ENCODE measurements around the gene TSPOAP1. TPM values are rescaled to one million over a fixed set of nuclear protein-coding genes. Genes with fewer than 3 reads are reported as not detected.
A peak's percentile ranks its signal among the peaks of the same experiment; 100 is the strongest.

The TSPOAP1 gene
- polyA plus RNA-seq, 2 of the 4 experiments (the other 2 are of a cell fraction): not detected

DNA sequence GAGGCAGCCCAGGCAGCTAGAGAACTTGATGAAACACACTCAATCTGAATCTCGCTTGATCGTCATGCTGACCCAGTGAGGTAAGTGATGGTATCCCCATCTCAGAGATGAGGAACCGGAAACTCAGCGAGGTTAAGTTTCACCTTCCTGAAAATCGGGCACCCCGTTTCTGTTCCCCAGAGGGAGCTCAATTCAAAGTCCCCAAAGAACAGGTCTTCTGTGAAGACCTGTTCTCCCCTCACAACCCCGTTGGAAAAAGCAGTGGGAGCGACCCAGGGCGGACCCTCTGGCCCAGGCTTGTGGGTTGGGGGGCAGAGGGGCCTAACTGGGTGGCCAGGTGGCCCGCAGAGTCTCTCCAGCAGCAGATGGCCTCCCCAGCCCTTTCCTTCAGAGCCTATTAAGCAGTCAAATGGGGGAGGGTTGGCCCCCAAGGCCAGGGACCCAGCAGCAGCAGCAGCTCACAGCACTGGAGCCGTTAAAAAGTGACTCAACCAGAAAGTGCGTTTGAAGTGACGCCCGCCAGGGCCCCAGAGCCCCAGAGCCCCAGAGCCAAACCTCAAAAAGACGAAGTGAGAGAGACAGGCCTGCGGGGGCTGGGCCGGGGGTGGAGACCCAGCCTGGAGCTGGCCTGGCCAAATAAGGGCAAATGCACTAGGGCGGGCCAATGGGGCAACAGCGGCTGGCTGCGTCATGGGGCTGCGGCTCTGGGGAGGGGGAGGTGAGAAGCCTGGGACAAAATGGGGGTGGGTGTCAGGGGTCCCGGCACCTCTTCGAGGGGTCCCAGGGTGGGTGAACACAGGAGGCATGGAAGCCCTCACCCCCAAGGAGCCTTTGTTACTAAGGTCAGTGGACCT lies 9.2 kb upstream of the TSPOAP1 start:
- no peak for DNase-seq (ENCODE audit: low read depth in 1 of 2, low spot score in 1 of 2)
- FAIRE-seq: no peak
- Histone ChIP-seq H3K4me2 (no peak overlapping the region), H3K4me1 (0 out of 3 replicates have a peak, but pooled peaks cover 2% of the 10 kb centered on the region), H3K27ac (0 out of 6 replicates have a peak overlapping the region, but pooled peaks of 1 of the 2 experiments have one; percentile 9), H3K4me3 (no peak overlapping the region), H3K9me3 (no peaks in the 10 kb centered on the region)
- ATAC-seq: peak in 1 of 2 experiments; percentile 12; a peak in 1 of 6 replicates
- POLR2A ChIA-PET: interaction anchor here (0.6 to 2.7 kb wide), 4 partner anchors 7 to 15 kb away, joined by 3 to 22 read pairs (median 4); partner anchors contain the start of gene SUPT4H1
- TF ChIP-seq CBX2 (IDR thresholded peaks at IDR 0.05; ENCODE audit: borderline replicate concordance, low read depth) (no peak), ZSCAN20 (CRISPR knock-in tag; IDR thresholded peaks at IDR 0.05) (no peak), HOXA7 (CRISPR knock-in tag; IDR thresholded peaks at IDR 0.05) (no peak), HDAC2 (IDR thresholded peaks at IDR 0.05) (no peak), EHF (CRISPR knock-in tag; IDR thresholded peaks at IDR 0.05) (no peak), CEBPB (IDR thresholded peaks at IDR 0.05) (no peak), HOXB13 (CRISPR knock-in tag; IDR thresholded peaks at IDR 0.05; ENCODE audit: low read depth) (no peak), RAD21 (conservative IDR thresholded peaks at IDR 0.05 in 1 of 2, IDR thresholded peaks at IDR 0.05 in 1 of 2) (no peak), PHF8 (IDR thresholded peaks at IDR 0.05; ENCODE audit: borderline replicate concordance, low read depth) (no peak), CBX8 (IDR thresholded peaks at IDR 0.05) (no peak), HOXB5 (CRISPR knock-in tag; IDR thresholded peaks at IDR 0.05) (no peak), MAFK (IDR thresholded peaks at IDR 0.05; ENCODE audit: partially characterized antibody) (no peak), ZNF302 (CRISPR knock-in tag; IDR thresholded peaks at IDR 0.05) (no peak), KDM1A (IDR thresholded peaks at IDR 0.05; ENCODE audit: low read depth) (no peak), RFX5 (IDR thresholded peaks at IDR 0.05) (no peak), MYC (IDR thresholded peaks at IDR 0.05; ENCODE audit: borderline replicate concordance, low read length) (no peak), KDM5A (IDR thresholded peaks at IDR 0.05) (no peak), CTCF (IDR thresholded peaks at IDR 0.05) (no peak), RCOR1 (IDR thresholded peaks at IDR 0.05; ENCODE audit: low read depth, low read length) (no peak)
- 61% methylated on average over 22 of the region's 23 CpGs for WGBS (ENCODE audit: missing lambda C conversion rate)
- CTCF ChIA-PET: interaction anchor here (0.6 to 3.8 kb wide), 7 partner anchors 14 to 109 kb away, joined by 3 to 22 read pairs (median 4); partner anchors contain the start of genes RNF43 and SUPT4H1

- H3K9me3 ChIP-seq: no peaks in the 10 kb centered on the region
- ChIA-PET CTCF (interaction anchor here (0.6 to 3.8 kb wide), 8 partner anchors 11 to 165 kb away, joined by 3 to 22 read pairs (median 4); partner anchors contain the start of genes RNF43 and SUPT4H1), POLR2A (interaction anchor here (0.6 to 2.7 kb wide), 4 partner anchors 8 to 14 kb away, joined by 3 to 22 read pairs (median 4); partner anchors contain the start of gene SUPT4H1)
- H3K4me2 ChIP-seq: no peak overlapping the region
- 0 out of 3 replicates have a peak, but pooled peaks cover 2% of the 10 kb centered on the region for H3K4me1 ChIP-seq
- no peak for FAIRE-seq
- no peak for DNase-seq (ENCODE audit: low read depth in 1 of 2, low spot score in 1 of 2)
- no peak overlapping the region for H3K4me3 ChIP-seq
- 0 out of 6 replicates have a peak, but pooled peaks of 1 of the 2 experiments have one; percentile 6 for ATAC-seq
- WGBS (ENCODE audit: missing lambda C conversion rate): 48% methylated on average over 7 of the region's 7 CpGs
- no peak overlapping the region for H3K27ac ChIP-seq
- TF ChIP-seq GATA3 (IDR thresholded peaks at IDR 0.05; ENCODE audit: borderline replicate concordance) (no peak), RFX5 (IDR thresholded peaks at IDR 0.05) (no peak), JUNB (IDR thresholded peaks at IDR 0.05) (no peak), KDM1A (IDR thresholded peaks at IDR 0.05; ENCODE audit: low read depth) (no peak), EHMT2 (IDR thresholded peaks at IDR 0.05; ENCODE audit: low read depth) (no peak), TFCP2L1 (CRISPR knock-in tag; IDR thresholded peaks at IDR 0.05) (no peak), RAD21 (conservative IDR thresholded peaks at IDR 0.05 in 1 of 2, IDR thresholded peaks at IDR 0.05 in 1 of 2) (no peak), CTCF (IDR thresholded peaks at IDR 0.05) (no peak), ZFP36 (IDR thresholded peaks at IDR 0.05; ENCODE audit: borderline replicate concordance, partially characterized antibody) (no peak), BHLHE40 (IDR thresholded peaks at IDR 0.05; ENCODE audit: low read depth, low read length) (no peak), PHF8 (IDR thresholded peaks at IDR 0.05; ENCODE audit: borderline replicate concordance, low read depth) (no peak), NFE2L2 (conservative IDR thresholded peaks at IDR 0.05; ENCODE audit: low read length) (no peak), RCOR1 (IDR thresholded peaks at IDR 0.05; ENCODE audit: low read depth, low read length) (no peak), CEBPB (IDR thresholded peaks at IDR 0.05) (no peak)
- TF ChIP-seq, protein P1, sequence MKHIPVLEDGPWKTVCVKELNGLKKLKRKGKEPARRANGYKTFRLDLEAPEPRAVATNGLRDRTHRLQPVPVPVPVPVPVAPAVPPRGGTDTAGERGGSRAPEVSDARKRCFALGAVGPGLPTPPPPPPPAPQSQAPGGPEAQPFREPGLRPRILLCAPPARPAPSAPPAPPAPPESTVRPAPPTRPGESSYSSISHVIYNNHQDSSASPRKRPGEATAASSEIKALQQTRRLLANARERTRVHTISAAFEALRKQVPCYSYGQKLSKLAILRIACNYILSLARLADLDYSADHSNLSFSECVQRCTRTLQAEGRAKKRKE (CRISPR knock-in tag; IDR thresholded peaks at IDR 0.05; ENCODE audit: low read depth): no peak
- TF ChIP-seq, protein P2, sequence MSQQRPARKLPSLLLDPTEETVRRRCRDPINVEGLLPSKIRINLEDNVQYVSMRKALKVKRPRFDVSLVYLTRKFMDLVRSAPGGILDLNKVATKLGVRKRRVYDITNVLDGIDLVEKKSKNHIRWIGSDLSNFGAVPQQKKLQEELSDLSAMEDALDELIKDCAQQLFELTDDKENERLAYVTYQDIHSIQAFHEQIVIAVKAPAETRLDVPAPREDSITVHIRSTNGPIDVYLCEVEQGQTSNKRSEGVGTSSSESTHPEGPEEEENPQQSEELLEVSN (IDR thresholded peaks at IDR 0.05; ENCODE audit: borderline replicate concordance, low read depth): no peak
Measured at GRCh38 chr17:58337210-58337599, 8.6 kb upstream of the TSPOAP1 start.
